NCI-H446 (cell line): ENCODE results near the gene SMDT1.
"Not testable (repeated sequence)": the region's sequence is repeated elsewhere in the genome, so short reads cannot be mapped to it uniquely, and the experiment has no call there.

Experiments
- DNase-seq, 2 experiments: peaks; one replicate each; lab custom pipeline; 2025; lab: John Stamatoyannopoulos, UW

SMDT1 gene

DNA sequence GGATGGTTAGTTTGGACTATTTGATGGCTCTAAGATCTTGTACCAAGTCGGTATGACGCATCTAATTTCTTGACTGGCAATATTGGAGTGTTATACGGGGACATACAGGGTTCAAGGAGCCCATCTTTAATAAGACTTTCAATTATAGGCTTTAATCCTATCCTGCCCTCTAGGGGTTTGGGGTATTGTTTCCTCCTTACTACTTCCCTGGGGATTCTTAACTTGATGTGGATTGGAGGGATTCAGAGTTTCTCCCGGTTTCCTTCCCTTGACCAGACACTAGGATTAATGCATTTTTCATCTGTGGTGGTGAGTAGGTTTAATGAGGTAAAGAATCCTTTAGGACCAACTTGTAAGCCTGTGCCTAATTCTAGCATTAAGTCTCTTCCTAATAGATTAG is 32.3 kb downstream of the SMDT1 start:
- no peak for DNase-seq

GRCh38 chr22:42112793-42113192 is 33.3 kb downstream of the SMDT1 start:
- not testable (repeated sequence) for DNase-seq

DNA sequence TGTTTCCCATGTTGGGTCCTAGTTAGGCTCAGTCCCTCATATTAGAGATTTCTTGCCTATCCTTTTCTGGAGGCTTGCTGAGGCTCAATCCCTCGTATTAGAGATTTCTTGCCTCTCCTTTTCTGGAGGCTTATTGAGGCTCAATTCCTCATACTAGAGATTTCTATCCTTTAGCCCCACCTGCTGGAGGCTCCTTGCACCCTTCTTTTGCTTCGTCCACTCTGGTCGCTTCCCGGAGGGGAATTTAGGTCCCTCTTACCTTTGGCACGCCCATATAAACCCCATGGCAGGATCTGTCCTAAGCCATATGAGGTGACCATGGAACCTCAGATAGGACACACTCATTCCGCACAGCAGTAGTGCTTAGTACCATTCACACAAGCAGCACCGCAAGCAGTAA is 35.2 kb downstream of the SMDT1 start:
- no peak for DNase-seq

- DNase-seq = not testable (repeated sequence)
These were observed 35.9 kb downstream of the SMDT1 start for GRCh38 chr22:42115420-42115830.

DNA sequence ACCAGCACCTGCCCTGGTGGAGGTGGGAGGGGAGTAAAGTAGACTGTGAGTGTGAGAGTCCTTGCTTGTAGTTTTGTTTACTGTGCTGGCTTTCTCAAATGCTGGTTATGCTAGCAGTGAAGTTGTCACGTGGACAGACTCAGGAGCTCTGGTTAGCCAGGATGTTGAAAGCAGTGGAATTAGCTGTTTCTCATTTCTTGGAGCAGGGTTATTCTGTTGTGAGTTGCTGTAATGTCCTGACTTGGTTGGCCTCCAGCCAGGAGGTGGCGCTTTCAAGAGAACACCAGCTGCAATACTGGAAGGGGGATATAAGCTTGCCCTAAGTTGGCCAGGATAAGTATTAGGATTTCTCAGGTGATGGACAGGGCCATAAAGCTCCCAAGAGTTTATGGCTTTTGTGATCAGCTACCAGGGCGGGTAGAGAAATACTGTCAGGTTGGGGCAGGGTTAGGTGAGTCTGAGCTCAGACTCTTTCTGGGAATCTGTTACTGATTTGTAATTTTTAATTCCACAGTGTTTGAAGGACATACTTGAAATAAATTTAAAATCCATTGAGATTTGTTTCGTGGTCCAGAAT is 37.4 kb downstream of the SMDT1 start:
- DNase-seq = no peak

- not testable (repeated sequence) for DNase-seq
These were observed 40.9 kb downstream of the SMDT1 start for GRCh38 chr22:42120231-42121021.

DNA sequence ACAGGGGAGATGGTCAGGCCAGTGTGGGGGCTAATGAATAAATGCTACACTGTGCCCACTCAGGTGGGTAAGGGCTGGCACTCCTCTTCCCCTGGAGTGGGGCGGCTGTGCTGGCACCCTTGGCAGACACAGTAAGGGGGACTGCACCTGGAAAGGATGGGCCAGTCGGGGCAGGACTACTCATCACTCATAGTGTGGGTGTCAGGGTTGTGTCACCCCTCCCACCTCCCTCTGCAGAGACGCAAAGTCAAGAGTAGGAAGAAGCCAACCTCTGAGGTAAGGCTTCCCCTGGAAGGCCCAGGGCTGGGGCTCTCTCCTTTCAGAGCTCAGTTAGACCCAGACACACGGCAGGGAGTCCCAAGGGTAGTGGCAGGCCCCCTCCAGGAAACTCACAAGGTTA is 44.0 kb downstream of the SMDT1 start:
- not testable (repeated sequence) for DNase-seq

DNA sequence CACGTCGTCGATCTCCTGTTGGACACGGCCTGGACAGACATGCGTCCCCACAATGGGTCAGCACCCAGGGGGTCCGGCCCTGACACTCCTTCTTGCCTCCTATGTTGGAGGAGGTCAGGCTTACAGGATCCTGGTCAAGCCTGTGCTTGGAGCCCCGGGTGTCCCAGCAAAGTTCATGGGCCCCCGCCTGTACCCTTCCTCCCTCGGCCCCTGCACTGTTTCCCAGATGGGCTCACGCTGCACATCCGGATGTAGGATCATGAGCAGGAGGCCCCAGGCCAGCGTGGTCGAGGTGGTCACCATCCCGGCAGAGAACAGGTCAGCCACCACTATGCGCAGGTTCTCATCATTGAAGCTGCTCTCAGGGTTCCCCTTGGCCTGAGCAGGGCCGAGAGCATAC is 48.1 kb downstream of the SMDT1 start:
- no peak for DNase-seq

GRCh38 chr22:42128007-42128406 is 48.5 kb downstream of the SMDT1 start:
- not testable (repeated sequence) for DNase-seq

GRCh38 chr22:42128776-42129694 is 49.5 kb downstream of the SMDT1 start:
- DNase-seq = not testable (repeated sequence)

DNA sequence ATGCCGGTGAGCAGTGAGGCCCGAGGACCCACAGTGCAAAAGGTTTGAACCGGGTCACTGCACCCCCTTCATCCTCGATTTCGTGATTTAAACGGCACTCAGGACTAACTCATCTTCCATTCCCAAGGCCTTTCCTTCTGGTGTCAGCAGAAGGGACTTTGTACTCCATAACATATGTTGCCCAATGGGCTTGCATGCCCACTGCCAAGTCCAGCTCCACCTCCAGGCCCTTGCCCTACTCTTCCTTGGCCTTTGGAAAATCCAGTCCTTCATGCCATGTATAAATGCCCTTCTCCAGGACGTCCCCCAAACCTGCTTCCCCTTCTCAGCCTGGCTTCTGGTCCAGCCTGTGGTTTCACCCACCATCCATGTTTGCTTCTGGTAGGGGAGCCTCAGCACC is 50.7 kb downstream of the SMDT1 start:
- DNase-seq = not testable (repeated sequence)

- DNase-seq = not testable (repeated sequence)
These were observed 51.3 kb downstream of the SMDT1 start, which contains the start of gene CYP2D6 for GRCh38 chr22:42130639-42131431. Gene CYP2D6 (minus strand): TSS chr22:42130810. CDS start chr22:42130791, 19 bp downstream.

DNA sequence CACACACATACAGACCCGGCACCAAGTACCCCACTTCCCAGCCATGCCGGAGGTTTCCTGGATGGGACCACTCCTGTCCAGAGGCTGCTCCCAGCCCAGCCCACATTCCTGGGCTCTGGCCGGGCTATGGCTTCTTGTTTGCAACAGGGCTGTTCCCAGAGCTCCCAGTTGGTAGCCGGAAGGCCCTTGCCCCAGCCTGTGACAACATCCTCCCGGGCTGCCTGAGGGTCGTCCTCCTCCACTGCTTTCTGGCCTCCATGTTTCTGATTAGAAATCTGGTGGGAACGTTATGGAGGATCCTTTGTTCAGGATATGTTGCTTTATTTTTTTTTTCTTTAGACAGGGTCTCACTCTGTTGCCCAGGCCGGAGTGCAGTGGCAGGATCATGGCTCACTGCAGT is 52.1 kb downstream of the SMDT1 start:
- no peak for DNase-seq

GRCh38 chr22:42132457-42132856 is 53.0 kb downstream of the SMDT1 start:
- no peak for DNase-seq
